Gastrocnemius medialis (tissue), 4 donors: ENCODE results near the gene LRP1-AS. TPM values are rescaled to one million over a fixed set of nuclear protein-coding genes. Genes with fewer than 3 reads are reported as not detected.

Source experiments
- ATAC-seq, 2 donors: fragments of 150-250 bp; one replicate each; pipeline ENCODE4 v1.9.1; 2016
- DNase-seq, 2 donors: peaks; one replicate each; pipeline ENCODE4 v3.0.0-alpha.2; 2019
- H3K27ac ChIP-seq, 4 donors: fragments of 200-600 bp; sonication (generic); 1 replicate in 1 of 4; 2 replicates in 3 of 4; pipeline ENCODE4 v1.5.1; 2016 to 2018; ENCODE audit warnings: mild to moderate bottlenecking in 2 of 4, moderate library complexity in 1 of 4
- H3K27me3 ChIP-seq, 3 donors: fragments of 200-600 bp; sonication (generic) in 2 of 3; 1 replicate in 1 of 3; 2 replicates in 2 of 3; pipeline versions ENCODE4 v1.5.1 to v1.6.0; 2016 to 2019; ENCODE audit warnings: mild to moderate bottlenecking in 1 of 3, moderate library complexity in 1 of 3
- H3K36me3 ChIP-seq, 2 donors: fragments of 200-600 bp; sonication (generic) in 1 of 2; one replicate each; pipeline ENCODE4 v1.5.1; 2017 to 2018
- H3K4me1 ChIP-seq, 2 donors: fragments of 200-600 bp; sonication (generic) in 1 of 2; one replicate each; pipeline ENCODE4 v1.5.1; 2016 to 2017; ENCODE audit warnings: mild to moderate bottlenecking in 2 of 2
- H3K4me3 ChIP-seq, 4 donors: fragments of 200-600 bp; sonication (generic) in 3 of 4; 1 replicate in 1 of 4; 2 replicates in 3 of 4; pipeline ENCODE4 v1.5.1; 2016 to 2019; ENCODE audit warnings: mild to moderate bottlenecking in 2 of 4
- H3K9me3 ChIP-seq, 3 donors: fragments of 200-600 bp; sonication (generic) in 2 of 3; 1 replicate in 1 of 3; 2 replicates in 2 of 3; pipeline ENCODE4 v1.5.1; 2016 to 2019
- CTCF ChIP-seq, 5 experiments: fragments of 450-650 bp in 3 of 5; fragments of 200-600 bp in 2 of 5; sonication (generic) in 2 of 5; IDR thresholded peaks in 4 of 5; conservative IDR thresholded peaks in 1 of 5; 1 replicate in 4 of 5; 2 replicates in 1 of 5; pipeline ENCODE4 v1.5.1; 2016 to 2019; ENCODE audit warnings: antibody characterized with exemption in 5 of 5, mild to moderate bottlenecking in 3 of 5, moderate library complexity in 3 of 5
- POLR2A ChIP-seq, 2 donors: fragments of 450-650 bp; IDR thresholded peaks; one replicate each; pipeline ENCODE4 v1.6.1; 2017; ENCODE audit warnings: antibody characterized with exemption in 2 of 2, mild to moderate bottlenecking in 2 of 2, moderate library complexity in 2 of 2
- in situ Hi-C, 4 donors: fragments of 200-750 bp; cut with MboI; loops; one replicate each; pipeline versions ENCODE4 v1.15.0 to v1.8.0; 2017; ENCODE audit warnings: low sequenced_read_pairs in 4 of 4
- intact Hi-C: fragments of 100-400 bp; cut with DNase I; formaldehyde crosslinking; loops from one replicate; pipeline ENCODE4 v1.15.1; 2023; ENCODE audit warnings: low total_unique reads
- total RNA-seq, 4 donors: library from RNA; depleted of rRNA; stranded (reverse); fragments of >200 nt; gene quantifications; one replicate each; pipeline versions ENCODE4 v1.1.0 to v1.2.3, GENCODE V29; 2016

LRP1-AS gene
- total RNA-seq, 4 donors from 2014 or later = not detected

DNA sequence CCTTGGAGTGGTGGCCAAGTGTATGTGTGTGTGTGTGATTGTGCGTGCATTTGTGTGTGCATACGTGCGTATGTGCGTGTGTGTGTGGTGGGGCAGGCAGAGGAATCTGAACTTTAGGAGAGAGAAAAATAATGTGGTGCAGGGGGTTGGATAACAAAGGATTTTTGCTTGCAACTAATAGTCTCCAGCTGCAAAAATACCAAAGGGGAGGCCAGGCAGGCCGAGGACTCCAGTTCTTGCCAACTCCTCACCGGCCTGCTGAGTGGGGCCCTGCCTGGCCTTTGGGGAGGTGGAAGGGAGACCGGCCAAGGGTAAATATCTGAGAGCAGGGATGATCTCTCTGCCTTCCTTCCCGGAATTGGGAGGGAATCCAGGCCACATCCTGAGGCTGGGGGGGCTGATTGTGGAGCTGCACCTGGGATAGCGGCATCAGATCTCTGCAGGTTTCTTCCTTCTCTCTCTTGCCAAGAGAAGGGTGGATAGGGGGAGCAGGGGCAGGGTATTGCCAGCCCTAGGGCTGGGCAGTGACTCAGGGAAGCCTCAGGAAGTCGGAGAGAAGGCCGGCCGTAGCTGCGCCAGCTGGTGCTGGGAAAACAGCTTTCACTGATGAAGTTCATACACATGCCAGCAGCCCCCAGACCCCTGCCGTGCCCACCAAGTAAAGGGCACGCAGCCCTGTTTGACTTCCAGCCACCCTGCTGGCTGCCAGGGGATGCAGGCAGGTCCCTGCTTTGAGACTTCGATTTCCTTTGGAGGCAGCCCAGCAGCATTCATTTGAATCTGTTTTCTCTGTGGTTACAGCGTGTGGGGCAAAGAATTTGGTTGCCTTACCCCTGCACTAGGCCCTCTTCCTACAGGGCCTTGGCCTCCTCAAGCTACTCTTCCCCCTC is 4.6 kb upstream of the LRP1-AS start:
- Histone ChIP-seq H3K4me1 (peaks cover 15 to 19% of the 10 kb centered on the region in 2 donors), H3K36me3 (no peaks in the 10 kb centered on the region), H3K4me3 (no peak overlapping the region), H3K27ac (peak overlapping the region; percentile 63 to 82 (median 73)), H3K27me3 (no peaks in the 10 kb centered on the region), H3K9me3 (no peaks in the 10 kb centered on the region)
- DNase-seq (peak in 1 of 2 donors; percentile 51), ATAC-seq (no peak)
- TF ChIP-seq CTCF (IDR thresholded peaks at IDR 0.05 in 4 of 5, conservative IDR thresholded peaks at IDR 0.05 in 1 of 5) = no peak
- no peak for TF ChIP-seq POLR2A (IDR thresholded peaks at IDR 0.05)
- in situ Hi-C loops = no loop called here
- intact Hi-C loops = no loop called here

GRCh38 chr12:57150400-57151000 is 3.1 kb upstream of the LRP1-AS start:
- Histone ChIP-seq H3K9me3 (no peaks in the 10 kb centered on the region), H3K27me3 (no peaks in the 10 kb centered on the region), H3K4me1 (peaks cover 19 to 20% of the 10 kb centered on the region in 2 donors), H3K4me3 (no peak overlapping the region), H3K27ac (peak overlapping the region; percentile 62 to 82 (median 80)), H3K36me3 (no peaks in the 10 kb centered on the region)
- DNase-seq = no peak
- no peak for ATAC-seq
- TF ChIP-seq CTCF (IDR thresholded peaks at IDR 0.05 in 4 of 5, conservative IDR thresholded peaks at IDR 0.05 in 1 of 5) (no peak), POLR2A (IDR thresholded peaks at IDR 0.05) (no peak)
- intact Hi-C loops = no loop called here
- in situ Hi-C loops = no loop called here

DNA sequence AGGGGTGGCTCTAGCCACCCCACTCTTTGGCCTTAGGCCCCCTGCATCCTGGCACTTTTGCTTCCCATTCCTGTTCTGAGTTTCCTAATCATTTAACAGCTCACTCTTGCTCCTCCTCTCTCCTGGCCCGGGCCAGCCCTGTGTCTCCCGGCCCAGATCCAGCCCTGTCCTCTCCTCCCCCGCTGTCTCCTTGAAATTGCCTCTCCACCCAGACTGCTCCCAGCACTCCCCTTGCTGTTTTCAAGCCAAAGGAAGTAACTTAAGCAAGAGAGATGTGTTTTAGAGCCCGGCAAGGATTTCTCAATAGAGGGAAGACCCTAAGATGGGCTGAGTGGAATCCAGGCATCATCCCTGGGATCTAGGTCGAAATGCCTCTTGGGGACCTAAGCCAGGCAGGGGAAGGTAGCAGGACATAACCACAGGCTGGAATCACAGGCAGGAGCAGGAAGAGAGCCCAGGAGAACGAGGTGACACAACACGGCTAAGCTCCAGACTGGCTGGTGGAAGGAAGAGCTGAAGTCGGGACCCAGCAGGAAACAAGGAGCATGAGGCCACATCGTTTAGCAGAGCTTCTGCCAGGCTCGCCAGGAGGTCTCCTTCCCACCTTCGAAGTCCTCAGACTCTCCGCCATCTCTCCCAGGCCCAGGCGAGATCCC is 2.0 kb upstream of the LRP1-AS start:
- intact Hi-C loops (no loop called here), in situ Hi-C loops (no loop called here)
- Histone ChIP-seq H3K36me3 (no peaks in the 10 kb centered on the region), H3K9me3 (no peaks in the 10 kb centered on the region), H3K27ac (peak overlapping the region; percentile 72 to 82 (median 80)), H3K4me3 (no peak overlapping the region), H3K27me3 (no peaks in the 10 kb centered on the region), H3K4me1 (peaks cover 19 to 23% of the 10 kb centered on the region in 2 donors)
- TF ChIP-seq POLR2A (IDR thresholded peaks at IDR 0.05) (no peak), CTCF (IDR thresholded peaks at IDR 0.05 in 4 of 5, conservative IDR thresholded peaks at IDR 0.05 in 1 of 5) (no peak)
- peak; percentile 56 to 78 for DNase-seq
- peak; percentile 69 to 70 for ATAC-seq

DNA sequence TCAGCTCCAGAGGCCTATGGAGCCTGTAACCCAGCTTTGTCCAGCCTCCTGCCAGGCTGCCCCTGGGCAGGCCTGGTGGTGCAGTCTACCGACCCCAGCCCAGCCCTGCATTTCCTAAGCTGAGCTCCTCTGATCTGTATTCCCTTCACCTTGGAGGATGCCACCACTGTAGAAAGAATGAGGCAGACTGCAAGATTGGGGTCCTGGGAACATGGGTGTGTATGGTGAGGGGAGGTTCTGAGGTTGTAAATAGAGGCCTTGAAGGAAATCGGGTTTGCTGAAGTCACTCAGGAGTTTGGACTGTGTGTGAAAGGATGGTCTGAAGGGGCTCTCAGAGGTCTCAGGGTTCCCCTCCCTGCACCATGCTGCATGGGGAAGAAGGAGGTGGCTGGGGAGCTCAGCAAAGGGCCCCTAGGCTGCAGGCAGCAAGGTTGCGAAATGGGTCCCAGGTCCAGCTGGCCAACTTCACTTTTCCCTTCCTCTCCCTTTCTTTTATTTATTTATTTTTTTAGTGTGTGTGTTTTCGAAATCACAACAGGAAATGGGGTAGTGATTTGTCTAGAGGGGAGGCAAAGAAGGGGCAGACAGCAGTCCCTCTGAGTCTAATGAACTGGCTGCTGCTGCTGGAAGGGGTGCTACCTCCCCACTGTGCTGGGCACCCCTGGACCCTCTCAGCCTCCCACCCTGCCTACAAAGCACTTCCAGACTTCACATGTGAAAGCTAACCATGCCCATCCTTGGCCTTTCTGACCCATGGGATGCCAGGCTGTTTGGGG is 1.2 kb upstream of the LRP1-AS start:
- DNase-seq (peak; percentile 52 to 64), ATAC-seq (peak; percentile 52 to 55)
- TF ChIP-seq CTCF (IDR thresholded peaks at IDR 0.05 in 4 of 5, conservative IDR thresholded peaks at IDR 0.05 in 1 of 5) (no peak), POLR2A (IDR thresholded peaks at IDR 0.05) (no peak)
- peaks cover 19 to 23% of the 10 kb centered on the region in 2 donors for H3K4me1 ChIP-seq
- in situ Hi-C loops = no loop called here
- H3K27me3 ChIP-seq = no peaks in the 10 kb centered on the region
- intact Hi-C loops = no loop called here
- no peaks in the 10 kb centered on the region for H3K36me3 ChIP-seq
- H3K9me3 ChIP-seq = no peaks in the 10 kb centered on the region
- peak overlapping the region; percentile 72 to 82 (median 80) for H3K27ac ChIP-seq
- H3K4me3 ChIP-seq = no peak overlapping the region
